GM12892 (cell line): ENCODE data around the gene PLS1.

Source experiments
- POLR2A ChIP-seq: IDR thresholded peaks from 2 replicates; pipeline ENCODE4 v1.6.1; 2011; ENCODE audit warnings: low read depth, low read length, control low read depth
- POLR2AphosphoS5 ChIP-seq: IDR thresholded peaks from 2 replicates; pipeline ENCODE4 v1.6.1; 2011; ENCODE audit warnings: low read depth, low read length, control low read depth
- TAF1 ChIP-seq: IDR thresholded peaks from 2 replicates; pipeline ENCODE4 v1.6.1; 2011; ENCODE audit warnings: low read depth, mild to moderate bottlenecking, control low read depth, low read length, borderline replicate concordance

DNA sequence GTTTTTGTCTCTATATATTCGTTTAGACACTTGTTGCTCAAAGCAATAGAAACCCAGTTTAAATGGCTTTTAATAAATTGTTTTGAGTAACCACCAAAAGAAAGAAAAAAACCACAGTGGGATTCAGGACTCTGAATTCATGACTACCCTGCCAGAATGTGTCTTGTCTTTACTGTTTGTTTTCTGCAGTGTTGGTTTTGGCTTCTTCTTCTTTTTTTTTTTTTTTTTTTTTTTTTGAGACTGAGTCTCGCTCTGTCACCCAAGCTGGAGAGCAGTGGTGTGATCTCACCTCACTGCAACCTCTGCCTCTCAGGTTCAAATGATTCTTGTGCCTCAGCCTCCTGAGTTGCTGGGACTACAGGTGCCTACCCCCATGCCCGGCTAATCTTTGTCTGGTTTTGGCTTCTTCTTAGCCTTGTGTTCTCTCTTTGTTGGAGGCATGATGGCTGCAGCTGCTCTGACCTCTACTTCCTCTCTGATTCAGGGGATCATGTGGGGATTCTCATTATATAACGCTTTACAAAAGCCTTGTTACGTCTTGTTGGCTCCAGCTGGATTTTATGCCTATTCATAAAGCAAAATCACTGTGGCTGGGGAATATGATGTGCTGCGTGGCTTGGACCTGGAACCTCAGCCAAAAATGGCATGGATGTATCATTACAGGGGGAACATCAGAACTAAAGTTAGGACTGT, 54.0 kb downstream of the PLS1 start:
- TF ChIP-seq POLR2A (no peak), POLR2AphosphoS5 (no peak), TAF1 (no peak)
